ENCODE measurements around the gene CLEC4F. TPM values are rescaled to one million over a fixed set of nuclear protein-coding genes. Genes with fewer than 3 reads are reported as not detected.

The CLEC4F gene, protein sequence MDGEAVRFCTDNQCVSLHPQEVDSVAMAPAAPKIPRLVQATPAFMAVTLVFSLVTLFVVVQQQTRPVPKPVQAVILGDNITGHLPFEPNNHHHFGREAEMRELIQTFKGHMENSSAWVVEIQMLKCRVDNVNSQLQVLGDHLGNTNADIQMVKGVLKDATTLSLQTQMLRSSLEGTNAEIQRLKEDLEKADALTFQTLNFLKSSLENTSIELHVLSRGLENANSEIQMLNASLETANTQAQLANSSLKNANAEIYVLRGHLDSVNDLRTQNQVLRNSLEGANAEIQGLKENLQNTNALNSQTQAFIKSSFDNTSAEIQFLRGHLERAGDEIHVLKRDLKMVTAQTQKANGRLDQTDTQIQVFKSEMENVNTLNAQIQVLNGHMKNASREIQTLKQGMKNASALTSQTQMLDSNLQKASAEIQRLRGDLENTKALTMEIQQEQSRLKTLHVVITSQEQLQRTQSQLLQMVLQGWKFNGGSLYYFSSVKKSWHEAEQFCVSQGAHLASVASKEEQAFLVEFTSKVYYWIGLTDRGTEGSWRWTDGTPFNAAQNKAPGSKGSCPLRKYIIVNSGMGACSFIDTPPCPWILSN
- total RNA-seq: not detected in 2 replicates

DNA sequence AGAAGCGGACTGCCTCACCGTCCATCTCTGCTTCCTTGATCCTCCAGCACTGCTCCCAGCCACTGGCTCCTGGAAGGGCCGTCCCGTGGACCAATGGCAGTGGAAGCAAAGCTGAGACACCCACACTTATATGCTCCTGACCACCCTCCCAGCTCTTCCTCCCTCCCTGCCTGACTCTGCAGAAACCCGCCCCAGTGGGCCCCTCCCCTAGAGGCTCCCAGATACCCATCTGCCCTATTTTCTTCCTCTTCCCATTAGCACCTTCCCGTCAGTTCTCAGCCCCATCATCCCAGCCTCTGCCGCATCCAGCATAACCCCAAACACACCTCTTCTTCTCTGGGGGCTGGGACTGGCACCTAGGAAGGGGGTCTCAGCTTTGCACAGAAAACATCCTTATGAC lies at the start of gene CLEC4F:
TSS of gene CLEC4F (minus strand) at position 101 of the 400 bp plus-strand sequence. CDS start at position 25, 76 bp downstream.

DNA sequence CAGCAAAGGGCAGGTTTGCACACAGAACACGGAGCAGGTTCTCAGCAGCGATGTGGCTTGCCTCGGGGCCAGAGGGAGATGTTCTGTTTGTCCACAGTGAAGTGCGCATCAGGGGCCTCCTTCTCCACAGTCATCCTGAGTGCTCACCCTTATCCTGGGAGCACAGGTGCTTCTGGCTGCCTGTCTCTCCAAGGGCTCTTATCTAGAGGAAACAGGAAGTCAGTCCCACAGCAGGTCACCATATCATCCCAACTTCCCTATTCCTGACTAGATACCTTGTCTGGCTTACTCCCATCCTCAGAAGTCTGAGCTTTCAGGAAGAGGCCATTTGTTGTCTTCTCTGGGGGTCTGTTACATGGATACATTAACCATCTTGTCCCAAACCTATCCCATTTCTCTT lies 15.2 kb upstream of the CLEC4F start, which contains the start of gene CD207:
TSS of gene CD207 (minus strand) at position 174 of the 400 bp plus-strand sequence. CDS start at position 134, 40 bp downstream.

DNA sequence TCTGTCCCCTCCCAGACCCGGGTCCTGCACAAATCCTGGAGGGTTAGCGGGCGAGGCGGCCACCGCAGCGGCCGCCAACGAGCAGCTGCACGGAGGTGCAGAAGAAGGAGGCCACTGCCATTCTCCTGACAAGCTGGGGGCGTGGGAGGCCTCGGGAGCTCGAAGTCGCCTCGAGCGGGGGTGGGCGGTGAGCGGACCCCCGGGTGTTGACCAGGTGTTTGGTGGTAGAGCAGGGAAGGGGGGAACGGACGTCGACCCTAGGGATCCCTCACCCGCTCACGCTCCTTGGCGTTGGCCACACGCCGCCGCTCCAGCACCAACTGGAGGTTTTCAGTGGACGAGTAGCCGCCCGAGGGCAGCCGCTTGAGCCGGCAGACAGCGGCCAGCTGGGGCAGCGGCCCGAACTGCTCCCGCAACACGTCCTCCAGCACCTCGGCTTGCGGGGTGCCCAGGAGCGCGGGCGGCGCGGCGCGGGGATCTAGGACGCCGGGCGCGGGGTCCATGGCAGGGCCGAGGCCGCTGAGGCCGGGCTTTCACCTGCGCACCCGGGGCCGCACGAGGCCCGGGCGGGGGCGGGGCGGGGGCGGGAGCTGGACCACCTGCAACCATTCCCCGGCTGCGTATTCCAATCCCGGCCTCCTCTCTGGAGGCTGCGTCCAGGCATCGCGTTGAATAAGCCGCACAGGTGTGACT lies 30.1 kb downstream of the CLEC4F start, which contains the start of gene FIGLA:
TSS of gene FIGLA (minus strand) at position 508 of the 693 bp plus-strand sequence. CDS start at position 503, 5 bp downstream.

DNA sequence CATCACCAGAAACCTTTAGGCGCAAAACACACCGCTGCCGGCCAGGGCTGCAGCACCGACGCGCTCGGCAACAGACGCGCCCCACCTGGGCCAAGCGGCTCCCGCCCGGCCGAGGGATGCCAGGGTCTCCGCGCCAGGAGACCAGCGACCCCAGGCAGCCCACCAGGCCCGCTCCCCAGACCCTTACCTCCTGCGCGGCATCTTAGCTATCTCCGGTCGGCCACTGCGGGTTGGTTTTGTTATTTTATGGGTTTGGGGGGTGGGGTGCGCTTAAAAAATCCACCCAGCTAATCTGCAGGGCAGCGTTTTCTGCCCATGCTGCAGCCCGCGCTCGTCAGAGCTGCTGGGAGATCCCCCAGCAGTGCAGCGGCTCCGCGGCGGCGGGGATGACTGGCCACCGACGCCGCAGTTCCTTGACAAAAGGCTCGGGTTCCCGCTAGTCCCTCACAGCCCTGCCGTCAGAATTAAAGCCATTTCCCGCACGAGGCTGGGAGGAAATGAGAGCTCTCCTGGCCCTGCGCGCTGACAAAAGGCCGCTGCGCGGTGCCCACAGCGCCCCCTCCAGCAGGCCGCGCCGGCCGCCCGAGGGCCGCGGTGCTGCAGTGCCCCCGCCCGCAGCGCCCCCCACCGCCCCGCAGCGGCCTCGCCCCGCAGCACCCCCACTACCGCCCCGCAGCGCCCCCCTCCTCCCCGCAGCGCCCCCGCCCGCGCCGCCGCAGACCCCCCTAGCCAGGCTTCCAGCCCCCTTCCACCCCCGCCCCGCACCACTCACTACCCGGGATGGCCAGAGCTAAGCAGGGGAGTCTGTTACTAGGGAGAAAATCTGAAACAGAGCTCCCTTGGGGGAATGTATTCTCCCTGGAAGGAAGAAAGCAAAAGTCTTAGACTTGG lies 52.5 kb downstream of the CLEC4F start, which contains the start of gene ADD2:
TSS of gene ADD2 (minus strand) at position 502 of the 891 bp plus-strand sequence. CDS start 61,792 bp downstream, outside the sequence.

Other genes with a start within 250 kb of the CLEC4F start
- gene ADD2, start 52.4 kb downstream of the CLEC4F start, total RNA-seq: 0.37 TPM in 1 of 2 replicates, not detected in the other
- not detected in 2 replicates for gene FIGLA, start 30.0 kb downstream of the CLEC4F start, total RNA-seq
- not detected in 2 replicates for gene CD207, start 15.2 kb upstream of the CLEC4F start, total RNA-seq
- 0.55 and 0.85 TPM in 2 replicates for gene VAX2, start 80.0 kb upstream of the CLEC4F start, total RNA-seq
- gene ATP6V1B1, start 115.3 kb upstream of the CLEC4F start, total RNA-seq: 0.18 and 0.71 TPM in 2 replicates
- 0.14 and 0.37 TPM in 2 replicates for gene ANKRD53, start 158.0 kb upstream of the CLEC4F start, total RNA-seq
- 20.2 and 24.3 TPM in 2 replicates for gene TEX261, start 174.3 kb upstream of the CLEC4F start, total RNA-seq
- 45.4 and 60.7 TPM in 2 replicates for gene NAGK, start 248.0 kb upstream of the CLEC4F start, total RNA-seq